ENCODE results near the gene NEK6.
A peak's percentile ranks its signal among the peaks of the same experiment; 100 is the strongest.

Gene NEK6

GRCh38 chr9:124258607-124259157 lies 933 bp downstream of the NEK6 start:
- TF ChIP-seq ZBTB7A (IDR thresholded peaks at IDR 0.05; ENCODE audit: low read depth): 0 out of 2 replicates have a peak, but pooled peaks have one; percentile 28
- no peak for TF ChIP-seq MAX (IDR thresholded peaks at IDR 0.05)

GRCh38 chr9:124259158-124259808 lies 1.5 kb downstream of the NEK6 start:
- TF ChIP-seq REST (IDR thresholded peaks at IDR 0.05; ENCODE audit: low read depth): no peak
- TF ChIP-seq TEAD4 (IDR thresholded peaks at IDR 0.05): peak; percentile 69; the same call in 1 of the 2 replicates
- no peak for TF ChIP-seq CREB1 (IDR thresholded peaks at IDR 0.05; ENCODE audit: low read depth)
- peak; percentile 79 for TF ChIP-seq TCF12 (IDR thresholded peaks at IDR 0.05; ENCODE audit: low read depth)
- TF ChIP-seq ZBTB7A (IDR thresholded peaks at IDR 0.05; ENCODE audit: low read depth): peak; percentile 92
- peak; percentile 87 for TF ChIP-seq CEBPB (IDR thresholded peaks at IDR 0.05)
- peak; percentile 51; the same call in 1 of the 2 replicates for TF ChIP-seq FOXM1 (IDR thresholded peaks at IDR 0.05; ENCODE audit: borderline replicate concordance, low read depth)
- 0 out of 2 replicates have a peak, but pooled peaks have one; percentile 53 for TF ChIP-seq MAX (IDR thresholded peaks at IDR 0.05)
- TF ChIP-seq EP300 (IDR thresholded peaks at IDR 0.05; ENCODE audit: borderline replicate concordance): peak; percentile 78
- TF ChIP-seq RAD21 (IDR thresholded peaks at IDR 0.05; ENCODE audit: low read depth): 0 out of 2 replicates have a peak, but pooled peaks have one; percentile 12
- TF ChIP-seq NFIC (IDR thresholded peaks at IDR 0.05): peak; percentile 96
- TF ChIP-seq, protein P1, sequence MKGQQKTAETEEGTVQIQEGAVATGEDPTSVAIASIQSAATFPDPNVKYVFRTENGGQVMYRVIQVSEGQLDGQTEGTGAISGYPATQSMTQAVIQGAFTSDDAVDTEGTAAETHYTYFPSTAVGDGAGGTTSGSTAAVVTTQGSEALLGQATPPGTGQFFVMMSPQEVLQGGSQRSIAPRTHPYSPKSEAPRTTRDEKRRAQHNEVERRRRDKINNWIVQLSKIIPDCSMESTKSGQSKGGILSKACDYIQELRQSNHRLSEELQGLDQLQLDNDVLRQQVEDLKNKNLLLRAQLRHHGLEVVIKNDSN (IDR thresholded peaks at IDR 0.05): no peak
- TF ChIP-seq TAF1 (IDR thresholded peaks at IDR 0.05; ENCODE audit: low read depth): peak; percentile 20; the same call in 1 of the 2 replicates
- no peak for TF ChIP-seq EGR1 (IDR thresholded peaks at IDR 0.05)

GRCh38 chr9:124260769-124261603 lies 3.2 kb downstream of the NEK6 start:
- TF ChIP-seq CEBPB (IDR thresholded peaks at IDR 0.05) (no peak), MAX (IDR thresholded peaks at IDR 0.05) (peak; percentile 22; the same call in 1 of the 2 replicates), ZBTB7A (IDR thresholded peaks at IDR 0.05; ENCODE audit: low read depth) (no peak), FOXM1 (IDR thresholded peaks at IDR 0.05; ENCODE audit: borderline replicate concordance, low read depth) (no peak), TEAD4 (IDR thresholded peaks at IDR 0.05) (0 out of 2 replicates have a peak, but pooled peaks have one; percentile 4), EP300 (IDR thresholded peaks at IDR 0.05; ENCODE audit: borderline replicate concordance) (no peak)

DNA sequence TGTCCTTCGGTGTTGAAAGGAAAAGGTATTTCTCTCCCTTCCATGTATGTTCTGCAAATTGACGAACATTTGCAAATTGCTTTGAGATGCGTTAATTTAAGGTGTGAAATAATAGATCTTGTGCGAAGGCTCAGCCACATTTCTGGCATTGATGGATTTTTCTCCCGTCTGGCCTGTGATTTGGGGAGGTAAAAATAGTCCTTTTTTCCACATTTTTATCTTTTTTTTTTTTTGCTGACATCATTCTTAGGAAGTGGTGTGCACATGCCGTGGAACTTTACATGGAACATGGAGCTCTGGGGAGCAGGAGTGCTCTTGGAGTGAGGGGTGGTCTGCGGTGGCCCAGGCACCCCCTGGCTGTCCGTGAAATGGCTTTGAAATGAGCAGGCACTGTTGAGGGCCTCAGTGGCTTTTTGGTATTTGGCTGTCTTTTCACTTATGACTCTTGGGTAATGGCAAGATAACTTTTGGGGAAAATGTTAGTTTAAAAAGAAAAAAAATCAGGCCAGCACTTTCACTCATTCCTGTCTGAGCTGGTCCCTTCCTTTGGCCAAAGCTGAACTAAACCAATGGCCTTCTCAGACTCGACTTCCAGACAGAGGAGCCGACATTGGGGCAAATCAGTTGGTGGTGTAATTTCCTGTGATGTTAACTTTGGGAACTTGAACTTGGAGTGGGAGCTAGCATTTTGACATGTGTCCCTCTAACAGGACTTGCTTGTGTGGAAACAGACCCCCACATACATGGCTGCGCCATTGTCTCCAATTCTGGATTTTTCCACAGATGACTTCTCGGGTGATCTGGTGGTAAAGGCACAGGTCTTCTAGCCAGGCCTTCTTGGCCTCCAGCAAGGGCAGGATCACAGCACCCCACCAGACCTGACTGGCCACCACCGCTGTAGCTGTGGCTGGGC lies 4.2 kb downstream of the NEK6 start:
- TF ChIP-seq CREB1 (IDR thresholded peaks at IDR 0.05; ENCODE audit: low read depth) (no peak), CEBPB (IDR thresholded peaks at IDR 0.05) (no peak), MAX (IDR thresholded peaks at IDR 0.05) (no peak), NFIC (IDR thresholded peaks at IDR 0.05) (no peak), ZBTB7A (IDR thresholded peaks at IDR 0.05; ENCODE audit: low read depth) (no peak), EP300 (IDR thresholded peaks at IDR 0.05; ENCODE audit: borderline replicate concordance) (no peak), REST (IDR thresholded peaks at IDR 0.05; ENCODE audit: low read depth) (no peak), EGR1 (IDR thresholded peaks at IDR 0.05) (no peak), TEAD4 (IDR thresholded peaks at IDR 0.05) (no peak), YY1 (IDR thresholded peaks at IDR 0.05; ENCODE audit: low read depth) (no peak), RAD21 (IDR thresholded peaks at IDR 0.05; ENCODE audit: low read depth) (no peak), TAF1 (IDR thresholded peaks at IDR 0.05; ENCODE audit: low read depth) (no peak), FOXM1 (IDR thresholded peaks at IDR 0.05; ENCODE audit: borderline replicate concordance, low read depth) (no peak), TCF12 (IDR thresholded peaks at IDR 0.05; ENCODE audit: low read depth) (no peak)
- TF ChIP-seq, protein P1 (IDR thresholded peaks at IDR 0.05): no peak

Data from Ishikawa (cell line).